Measurements from ENCODE around the gene ORM1. TPM values are rescaled to one million over a fixed set of nuclear protein-coding genes. Genes with fewer than 3 reads are reported as not detected.

The ORM1 gene
- total and polyA plus RNA-seq, 2 of the 8 experiments (the other 6 are each of a cell fraction or from before 2014, with no cell fraction given), result 0.32 TPM; not detected in 1

- TF ChIP-seq, protein P1, sequence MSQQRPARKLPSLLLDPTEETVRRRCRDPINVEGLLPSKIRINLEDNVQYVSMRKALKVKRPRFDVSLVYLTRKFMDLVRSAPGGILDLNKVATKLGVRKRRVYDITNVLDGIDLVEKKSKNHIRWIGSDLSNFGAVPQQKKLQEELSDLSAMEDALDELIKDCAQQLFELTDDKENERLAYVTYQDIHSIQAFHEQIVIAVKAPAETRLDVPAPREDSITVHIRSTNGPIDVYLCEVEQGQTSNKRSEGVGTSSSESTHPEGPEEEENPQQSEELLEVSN (IDR thresholded peaks at IDR 0.05), result no peak
- no peak for TF ChIP-seq RNF2 (IDR thresholded peaks at IDR 0.05; ENCODE audit: borderline replicate concordance, low read depth, low read length, missing control alignments, poor library complexity, severe bottlenecking)
- no peak for TF ChIP-seq BACH1 (IDR thresholded peaks at IDR 0.05; ENCODE audit: low read length)
- TF ChIP-seq KDM5A (IDR thresholded peaks at IDR 0.05; ENCODE audit: low read length), result no peak
- no peak for TF ChIP-seq ATF3 (IDR thresholded peaks at IDR 0.05; ENCODE audit: insufficient read depth, low read depth, low read length)
- TF ChIP-seq EGR1 (IDR thresholded peaks at IDR 0.05; ENCODE audit: borderline replicate concordance, low read depth, low read length), result no peak
- no peak for TF ChIP-seq SIN3A (conservative IDR thresholded peaks at IDR 0.05 in 1 of 2, IDR thresholded peaks at IDR 0.05 in 1 of 2; ENCODE audit: low read depth in 1 of 2, low read length in 2 of 2)
- TF ChIP-seq BRCA1 (IDR thresholded peaks at IDR 0.05; ENCODE audit: low read depth, low read length), result no peak
Observed at GRCh38 chr9:114341152-114341830, 18.4 kb downstream of the ORM1 start (continued).

Measured in H1 (cell line).